UCSD-AML1 (cell line): ENCODE data around the gene NALCN.

Experiments used
- DNase-seq: peaks from one replicate; lab custom pipeline; 2025; ENCODE audit not compliant: unreplicated experiment; lab: John Stamatoyannopoulos, UW

NALCN gene

GRCh38 chr13:101140087-101140770, 276.1 kb downstream of the NALCN start:
- no peak for DNase-seq

GRCh38 chr13:101139081-101139480, 277.2 kb downstream of the NALCN start:
- no peak for DNase-seq

GRCh38 chr13:101127741-101128353, 288.5 kb downstream of the NALCN start:
- DNase-seq: no peak

- DNase-seq: no peak
These were observed 293.3 kb downstream of the NALCN start for GRCh38 chr13:101123028-101123427.

GRCh38 chr13:101121608-101122007, 294.7 kb downstream of the NALCN start:
- DNase-seq: no peak

- DNase-seq: no peak
These were observed 296.3 kb downstream of the NALCN start for GRCh38 chr13:101120007-101120406.

GRCh38 chr13:101116826-101117225, 299.5 kb downstream of the NALCN start:
- DNase-seq: no peak

GRCh38 chr13:101116341-101116740, 300.0 kb downstream of the NALCN start:
- DNase-seq: no peak

GRCh38 chr13:101115762-101116171, 300.5 kb downstream of the NALCN start:
- no peak for DNase-seq

- no peak for DNase-seq
These were observed 304.4 kb downstream of the NALCN start for GRCh38 chr13:101111894-101112293.

GRCh38 chr13:101109005-101109404, 307.3 kb downstream of the NALCN start:
- no peak for DNase-seq

- DNase-seq: no peak
These were observed 317.4 kb downstream of the NALCN start for GRCh38 chr13:101098873-101099272.

- DNase-seq: no peak
These were observed 323.3 kb downstream of the NALCN start for GRCh38 chr13:101092985-101093384.

GRCh38 chr13:101090287-101090686, 326.0 kb downstream of the NALCN start:
- no peak for DNase-seq

GRCh38 chr13:101085551-101085950, 330.8 kb downstream of the NALCN start:
- no peak for DNase-seq

GRCh38 chr13:101082441-101082840, 333.9 kb downstream of the NALCN start:
- DNase-seq: no peak

- DNase-seq: no peak
These were observed 335.7 kb downstream of the NALCN start for GRCh38 chr13:101080616-101081015.

GRCh38 chr13:101065329-101065728, 351.0 kb downstream of the NALCN start:
- DNase-seq: no peak

GRCh38 chr13:101059793-101060192, 356.5 kb downstream of the NALCN start:
- no peak for DNase-seq

- no peak for DNase-seq
These were observed 357.5 kb downstream of the NALCN start for GRCh38 chr13:101058841-101059240.

- no peak for DNase-seq
These were observed 362.8 kb downstream of the NALCN start for GRCh38 chr13:101053301-101054093.
